Astrocyte (in vitro differentiated cells and primary cell): ENCODE measurements around the gene DACH2. TPM values are rescaled to one million over a fixed set of nuclear protein-coding genes. Genes with fewer than 3 reads are reported as not detected.

Experiments used
- DNase-seq: peaks from one replicate; pipeline ENCODE4 v3.0.0-alpha.2; 2010; ENCODE audit warnings: low read depth
- FAIRE-seq: peaks from 2 replicates; lab custom pipeline; 2011; peaks lifted over from hg19 to GRCh38; lab: Jason Lieb, UNC
- H2AFZ ChIP-seq: 2 replicates; pipeline ENCODE4 v1.6.0; 2012; ENCODE audit warnings: low read depth, low read length, inconsistent platforms
- H3K27ac ChIP-seq: 2 replicates; pipeline ENCODE4 v1.5.1; 2011; ENCODE audit warnings: low read depth, low read length, inconsistent platforms
- H3K27me3 ChIP-seq: 2 replicates; pipeline ENCODE4 v1.6.0; 2011; ENCODE audit warnings: low read length, inconsistent platforms; ENCODE audit not compliant: insufficient read depth
- H3K36me3 ChIP-seq: 2 replicates; pipeline ENCODE4 v1.5.1; 2011; ENCODE audit warnings: low read length, inconsistent platforms; ENCODE audit not compliant: insufficient read depth
- H3K4me1 ChIP-seq: 2 replicates; pipeline ENCODE4 v1.5.1; 2011; ENCODE audit warnings: low read length, inconsistent platforms; ENCODE audit not compliant: insufficient read depth
- H3K4me2 ChIP-seq: 2 replicates; pipeline ENCODE4 v1.6.0; 2012; ENCODE audit warnings: low read length, inconsistent platforms
- H3K4me3 ChIP-seq: 2 replicates; pipeline ENCODE4 v1.5.1; 2011; ENCODE audit warnings: low read depth, mild to moderate bottlenecking, low read length, inconsistent platforms; ENCODE audit not compliant: insufficient read depth
- H3K79me2 ChIP-seq: 2 replicates; pipeline ENCODE4 v1.6.0; 2012; ENCODE audit warnings: mild to moderate bottlenecking, low read length, inconsistent platforms; ENCODE audit not compliant: insufficient read depth
- H3K9ac ChIP-seq: 2 replicates; pipeline ENCODE4 v1.6.0; 2012; ENCODE audit warnings: mild to moderate bottlenecking, low read length, inconsistent platforms
- H3K9me3 ChIP-seq: 2 replicates; pipeline ENCODE4 v1.5.1; 2012; ENCODE audit warnings: low read depth, mild to moderate bottlenecking, low read length, inconsistent platforms; ENCODE audit not compliant: insufficient read depth
- H4K20me1 ChIP-seq: 2 replicates; pipeline ENCODE4 v1.6.0; 2012; ENCODE audit warnings: low read length, inconsistent platforms; ENCODE audit not compliant: insufficient read depth
- H3K27ac Mint-ChIP-seq: one replicate; pipeline ENCODE4 v1.8.0; 2021; ENCODE audit warnings: mild to moderate bottlenecking, mixed read lengths; ENCODE audit not compliant: unreplicated experiment
- H3K27me3 Mint-ChIP-seq: one replicate; pipeline ENCODE4 v1.8.0; 2021; ENCODE audit warnings: low read depth, mixed read lengths; ENCODE audit not compliant: unreplicated experiment
- H3K36me3 Mint-ChIP-seq: one replicate; pipeline ENCODE4 v1.8.0; 2021; ENCODE audit warnings: low read depth, mixed read lengths; ENCODE audit not compliant: unreplicated experiment
- H3K4me1 Mint-ChIP-seq: one replicate; pipeline ENCODE4 v1.8.0; 2021; ENCODE audit warnings: low read depth, mixed read lengths; ENCODE audit not compliant: unreplicated experiment
- H3K4me3 Mint-ChIP-seq: one replicate; pipeline ENCODE4 v1.8.0; 2021; ENCODE audit warnings: mild to moderate bottlenecking, moderate library complexity, mixed read lengths; ENCODE audit not compliant: unreplicated experiment
- H3K9me3 Mint-ChIP-seq: one replicate; pipeline ENCODE4 v1.8.0; 2021; ENCODE audit warnings: mild to moderate bottlenecking, mixed read lengths; ENCODE audit not compliant: unreplicated experiment
- CTCF ChIP-seq: IDR thresholded peaks from 2 replicates; pipeline ENCODE4 v1.5.1; 2011; ENCODE audit warnings: low read depth, mild to moderate bottlenecking, inconsistent platforms, low read length, moderate library complexity; ENCODE audit not compliant: insufficient read depth
- EZH2 ChIP-seq: IDR thresholded peaks from 2 replicates; pipeline ENCODE4 v1.6.1; 2012; ENCODE audit warnings: mild to moderate bottlenecking, low read length, inconsistent platforms; ENCODE audit not compliant: insufficient read depth
- total RNA-seq: library from RNA; stranded (reverse); gene quantifications from 2 replicates; pipeline ENCODE4 v1.2.1, GENCODE V29; 2021

The DACH2 gene
- total RNA-seq, 1 donor from 2014 or later, result 0.16 TPM

DNA sequence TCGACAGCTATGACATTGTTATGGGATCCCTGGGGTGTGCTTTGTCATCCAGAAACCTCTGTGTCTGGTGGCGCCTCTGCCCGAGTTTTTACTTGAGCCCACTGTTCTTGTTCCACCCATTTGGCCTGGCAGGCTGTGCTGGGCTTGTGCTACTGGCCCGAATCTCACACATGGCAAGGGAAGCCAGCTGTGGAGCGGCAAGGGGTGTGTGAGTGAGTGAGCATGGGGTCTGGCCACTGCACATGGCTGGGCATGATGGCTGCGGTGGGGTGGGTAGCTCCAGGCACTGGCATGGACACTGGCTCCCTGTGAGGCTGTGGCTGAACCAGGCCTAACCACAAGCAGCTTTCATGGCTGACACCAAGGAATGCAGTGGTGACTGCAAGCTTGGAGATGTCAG is 89.2 kb downstream of the DACH2 start:
- Mint-ChIP-seq H3K9me3 (peaks cover 3% of the 10 kb centered on the region), H3K36me3 (no peaks in the 10 kb centered on the region), H3K27me3 (no peaks in the 10 kb centered on the region), H3K4me3 (no peak overlapping the region), H3K4me1 (no peaks in the 10 kb centered on the region), H3K27ac (no peak overlapping the region)
- H3K9ac ChIP-seq, result no peak overlapping the region
- no peak overlapping the region for H3K4me3 ChIP-seq
- H3K9me3 ChIP-seq, result no peaks in the 10 kb centered on the region
- H3K36me3 ChIP-seq, result no peaks in the 10 kb centered on the region
- no peak overlapping the region for H3K4me2 ChIP-seq
- no peaks in the 10 kb centered on the region for H4K20me1 ChIP-seq
- H3K27ac ChIP-seq, result no peak overlapping the region
- no peak for TF ChIP-seq EZH2
- no peak for TF ChIP-seq CTCF
- no peak for FAIRE-seq
- no peak for DNase-seq
- no peaks in the 10 kb centered on the region for H3K27me3 ChIP-seq
- no peaks in the 10 kb centered on the region for H3K4me1 ChIP-seq
- H3K79me2 ChIP-seq, result no peaks in the 10 kb centered on the region
- no peak overlapping the region for H2AFZ ChIP-seq

GRCh38 chrX:86241547-86241946 is 93.3 kb downstream of the DACH2 start:
- Mint-ChIP-seq H3K4me3 (no peak overlapping the region), H3K27ac (no peak overlapping the region), H3K36me3 (no peaks in the 10 kb centered on the region), H3K27me3 (no peaks in the 10 kb centered on the region), H3K9me3 (peaks cover 11% of the 10 kb centered on the region), H3K4me1 (no peaks in the 10 kb centered on the region)
- H3K9ac ChIP-seq, result no peak overlapping the region
- H3K9me3 ChIP-seq, result no peaks in the 10 kb centered on the region
- H2AFZ ChIP-seq, result no peak overlapping the region
- H3K27me3 ChIP-seq, result no peaks in the 10 kb centered on the region
- H3K4me3 ChIP-seq, result no peak overlapping the region
- no peak for TF ChIP-seq EZH2
- no peak for TF ChIP-seq CTCF
- H4K20me1 ChIP-seq, result no peaks in the 10 kb centered on the region
- H3K79me2 ChIP-seq, result no peaks in the 10 kb centered on the region
- no peak overlapping the region for H3K27ac ChIP-seq
- FAIRE-seq, result no peak
- no peak for DNase-seq
- no peaks in the 10 kb centered on the region for H3K36me3 ChIP-seq
- H3K4me1 ChIP-seq, result no peaks in the 10 kb centered on the region
- no peak overlapping the region for H3K4me2 ChIP-seq

- Histone ChIP-seq H4K20me1 (no peaks in the 10 kb centered on the region), H3K27ac (no peak overlapping the region), H3K4me3 (no peak overlapping the region), H2AFZ (no peak overlapping the region), H3K4me1 (no peaks in the 10 kb centered on the region), H3K9me3 (no peaks in the 10 kb centered on the region), H3K9ac (no peak overlapping the region), H3K4me2 (no peak overlapping the region), H3K36me3 (no peaks in the 10 kb centered on the region), H3K79me2 (no peaks in the 10 kb centered on the region), H3K27me3 (no peaks in the 10 kb centered on the region)
- DNase-seq (no peak), FAIRE-seq (no peak)
- no peak for TF ChIP-seq EZH2
- no peak for TF ChIP-seq CTCF
- no peaks in the 10 kb centered on the region for H3K4me1 Mint-ChIP-seq
- H3K9me3 Mint-ChIP-seq, result no peaks in the 10 kb centered on the region
- no peaks in the 10 kb centered on the region for H3K36me3 Mint-ChIP-seq
- H3K27ac Mint-ChIP-seq, result no peak overlapping the region
- H3K27me3 Mint-ChIP-seq, result no peaks in the 10 kb centered on the region
- H3K4me3 Mint-ChIP-seq, result no peak overlapping the region
Observed at GRCh38 chrX:86263526-86263925, 115.3 kb downstream of the DACH2 start.
